ENCODE measurements around the gene CNIH4.

GRCh38 chr1:224383218-224383617 is 26.5 kb downstream of the CNIH4 start:
- TF ChIP-seq POLR2A (IDR thresholded peaks at IDR 0.05; ENCODE audit: low read depth, low read length): no peak
- no peak for TF ChIP-seq POLR2AphosphoS5 (IDR thresholded peaks at IDR 0.05; ENCODE audit: low read depth, low read length)
